ENCODE measurements around the gene CCDC188. TPM values are rescaled to one million over a fixed set of nuclear protein-coding genes. Genes with fewer than 3 reads are reported as not detected.

The CCDC188 gene
- total RNA-seq, 1 experiment from 2014 or later, result not detected

DNA sequence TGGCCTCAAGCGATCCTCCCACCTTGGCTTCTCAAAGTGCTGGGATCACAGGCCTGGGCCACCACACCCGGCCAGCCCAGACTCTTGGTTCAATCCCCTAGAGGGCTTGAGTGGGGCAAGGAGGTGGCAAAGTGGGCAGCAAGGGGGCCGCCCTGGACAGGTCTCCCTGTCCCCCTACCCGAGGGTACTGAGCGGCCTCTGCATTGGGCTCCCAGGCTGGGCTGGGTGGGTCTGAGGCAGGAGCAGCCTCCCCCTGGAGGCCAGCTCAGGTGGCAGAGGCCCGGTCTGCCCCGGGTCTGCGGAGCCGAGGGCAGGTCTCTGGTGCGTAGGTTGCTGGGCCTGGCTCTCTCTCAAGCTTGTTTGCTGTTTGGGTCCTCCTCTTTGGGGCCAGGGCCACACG lies 22.4 kb upstream of the CCDC188 start:
- Histone ChIP-seq H3K56ac (ENCODE audit: insufficient read length, low read depth, low read length) (no peak overlapping the region), H3T11ph (ENCODE audit: low read length) (no peak overlapping the region), H2AFZ (ENCODE audit: low read length) (no peak overlapping the region), H3K4ac (ENCODE audit: low read depth, low read length) (no peak overlapping the region), H3K27ac (ENCODE audit: insufficient read length, low read depth, low read length) (no peak overlapping the region), H2BK15ac (ENCODE audit: low read depth, low read length) (no peak overlapping the region), H3K4me1 (ENCODE audit: insufficient read depth, low read length) (no peaks in the 10 kb centered on the region), H3K9me3 (ENCODE audit: control insufficient read depth, low read depth, low read length) (no peaks in the 10 kb centered on the region), H3K27me3 (ENCODE audit: insufficient read depth, low read length) (no peaks in the 10 kb centered on the region), H3K23me2 (ENCODE audit: insufficient read length, low read depth, low read length, poor library complexity, severe bottlenecking) (no peaks in the 10 kb centered on the region), H3K18ac (ENCODE audit: insufficient read length, low read depth, low read length) (no peak overlapping the region), H2BK5ac (ENCODE audit: insufficient read length, low read length) (no peak overlapping the region), H2BK12ac (ENCODE audit: insufficient read length, low read depth, low read length) (no peak overlapping the region), H2BK120ac (ENCODE audit: low read depth, low read length, poor library complexity, severe bottlenecking) (no peak overlapping the region), H2BK20ac (ENCODE audit: low read depth, low read length, poor library complexity, severe bottlenecking) (no peak overlapping the region), H4K8ac (replicated peaks; ENCODE audit: insufficient read length, low read depth, low read length) (no peak overlapping the region), H2AK5ac (ENCODE audit: insufficient read length, low read length) (no peak overlapping the region), H4K20me1 (ENCODE audit: control insufficient read depth, insufficient read depth, insufficient read length) (no peaks in the 10 kb centered on the region), H3K23ac (ENCODE audit: insufficient read length, low read depth, low read length) (no peak overlapping the region), H3K14ac (ENCODE audit: insufficient read depth, low read length) (no peak overlapping the region), H3K79me1 (ENCODE audit: insufficient read depth, low read depth, low read length, poor library complexity, severe bottlenecking) (no peaks in the 10 kb centered on the region), H4K91ac (ENCODE audit: insufficient read length, low read depth, low read length) (no peak overlapping the region), H3K9ac (ENCODE audit: extremely low read depth, insufficient read length, low read length) (no peak overlapping the region), H3K4me2 (ENCODE audit: insufficient read depth, insufficient read length, low read length) (no peak overlapping the region), H3K79me2 (ENCODE audit: insufficient read depth, low read length) (no peaks in the 10 kb centered on the region), H4K5ac (ENCODE audit: insufficient read length, low read depth, low read length) (no peak overlapping the region)
- TF ChIP-seq, protein P1, sequence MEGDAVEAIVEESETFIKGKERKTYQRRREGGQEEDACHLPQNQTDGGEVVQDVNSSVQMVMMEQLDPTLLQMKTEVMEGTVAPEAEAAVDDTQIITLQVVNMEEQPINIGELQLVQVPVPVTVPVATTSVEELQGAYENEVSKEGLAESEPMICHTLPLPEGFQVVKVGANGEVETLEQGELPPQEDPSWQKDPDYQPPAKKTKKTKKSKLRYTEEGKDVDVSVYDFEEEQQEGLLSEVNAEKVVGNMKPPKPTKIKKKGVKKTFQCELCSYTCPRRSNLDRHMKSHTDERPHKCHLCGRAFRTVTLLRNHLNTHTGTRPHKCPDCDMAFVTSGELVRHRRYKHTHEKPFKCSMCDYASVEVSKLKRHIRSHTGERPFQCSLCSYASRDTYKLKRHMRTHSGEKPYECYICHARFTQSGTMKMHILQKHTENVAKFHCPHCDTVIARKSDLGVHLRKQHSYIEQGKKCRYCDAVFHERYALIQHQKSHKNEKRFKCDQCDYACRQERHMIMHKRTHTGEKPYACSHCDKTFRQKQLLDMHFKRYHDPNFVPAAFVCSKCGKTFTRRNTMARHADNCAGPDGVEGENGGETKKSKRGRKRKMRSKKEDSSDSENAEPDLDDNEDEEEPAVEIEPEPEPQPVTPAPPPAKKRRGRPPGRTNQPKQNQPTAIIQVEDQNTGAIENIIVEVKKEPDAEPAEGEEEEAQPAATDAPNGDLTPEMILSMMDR (conservative IDR thresholded peaks at IDR 0.05), result no peak
- no peak for DNase-seq
- no peaks in the 10 kb centered on the region for H3K36me3 Mint-ChIP-seq (ENCODE audit: insufficient read depth in 1 of 3, low read depth in 3 of 3)
- no peaks in the 10 kb centered on the region; a peak in 1 of 5 replicates for H3K9me3 Mint-ChIP-seq
- H3K27me3 Mint-ChIP-seq (ENCODE audit: low read depth), result no peaks in the 10 kb centered on the region; the same call in 1 of the 2 replicates
- WGBS (ENCODE audit: extremely low coverage, insufficient read length, low lambda C conversion rate), result no CpG with 5 or more reads among the region's 11 CpGs
- H3K27ac Mint-ChIP-seq, result peak overlapping the region in 1 of 3 experiments; percentile 51; a peak in 2 of 7 replicates
- peaks cover 3 to 21% of the 10 kb centered on the region in 2 experiments; a peak in 2 of 4 replicates for H3K4me1 Mint-ChIP-seq
- H3K4me3 Mint-ChIP-seq, result no peak overlapping the region

Measured in H9 (cell line).